HG02840 (cell line): ENCODE results near the gene BTRC.
"Not testable (repeated sequence)": the region's sequence is repeated elsewhere in the genome, so short reads cannot be mapped to it uniquely, and the experiment has no call there.

Source experiments
- ATAC-seq: cut with Tn5 transposase; IDR thresholded peaks from one replicate; pipeline ENCODE4 v1.9.1; 2021; ENCODE audit warnings: mild to moderate bottlenecking, moderate library complexity, moderate number of reproducible peaks; ENCODE audit not compliant: unreplicated experiment, low FRiP score

The BTRC gene

DNA sequence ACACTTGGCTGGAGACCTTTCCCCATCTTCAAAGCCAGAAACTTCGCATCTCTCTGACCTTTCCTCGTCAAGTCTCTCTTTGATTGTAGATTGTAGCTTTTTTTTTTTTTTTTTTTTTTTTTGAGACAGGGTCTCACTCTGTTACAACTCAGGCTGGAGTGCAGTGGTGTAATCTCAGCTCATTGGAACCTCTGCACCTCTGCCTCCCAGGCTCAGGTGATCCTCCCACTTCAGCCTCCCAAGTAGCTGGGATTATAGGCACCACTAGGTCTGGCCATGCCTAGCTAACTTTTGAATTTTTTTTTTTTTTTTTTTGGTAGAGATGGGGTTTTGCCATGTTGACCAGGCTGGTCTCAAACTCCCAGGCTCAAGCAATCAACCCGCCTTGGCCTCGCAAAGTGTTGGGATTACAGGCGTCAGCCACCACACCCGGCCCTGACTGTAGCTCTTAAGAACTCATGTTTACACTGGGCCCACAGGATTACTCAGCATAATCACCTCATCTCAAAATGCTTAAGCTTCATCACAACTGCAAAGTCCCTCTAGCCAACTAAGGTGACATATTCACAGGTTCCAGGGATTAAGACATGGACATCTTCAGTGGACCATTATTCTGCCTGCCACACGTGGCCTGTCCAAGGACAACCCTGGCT lies 222.4 kb downstream of the BTRC start:
- no peak for ATAC-seq

DNA sequence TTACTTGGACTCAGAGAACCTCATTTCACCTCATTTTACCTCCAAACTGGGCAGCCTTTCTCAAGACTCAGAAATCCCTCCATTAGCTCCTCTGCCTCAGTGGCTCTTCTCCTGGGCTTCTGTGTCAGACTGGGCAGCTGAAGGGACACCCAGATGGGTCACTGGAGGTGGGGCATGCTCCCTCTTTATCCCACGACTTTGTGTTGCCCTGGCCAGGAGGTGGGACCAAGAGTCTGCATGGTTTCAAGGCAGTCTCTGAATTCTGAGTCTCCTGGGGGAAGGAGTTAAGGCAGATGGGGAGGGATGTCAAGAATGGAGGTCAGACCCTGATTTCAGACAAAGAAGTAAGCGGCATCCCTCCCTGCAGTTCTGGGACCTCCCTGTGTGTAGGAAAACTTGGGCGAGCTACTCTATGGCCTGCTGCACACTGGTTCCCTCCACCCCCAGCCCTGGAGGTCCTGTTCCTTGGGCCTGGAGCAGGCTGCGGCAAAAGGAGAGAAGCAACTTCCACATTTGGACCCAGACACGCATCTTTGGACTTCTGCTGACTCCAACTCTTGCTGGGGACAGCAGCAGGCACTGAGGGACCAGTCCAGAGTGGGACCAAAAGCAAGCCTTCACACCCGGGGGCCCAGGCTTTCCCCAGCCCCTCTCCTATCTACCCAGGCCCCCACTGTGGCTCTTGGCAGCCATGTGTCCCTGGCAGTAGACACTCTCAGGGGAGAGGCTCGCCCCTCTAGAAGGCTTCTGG lies 223.3 kb downstream of the BTRC start:
- no peak for ATAC-seq

DNA sequence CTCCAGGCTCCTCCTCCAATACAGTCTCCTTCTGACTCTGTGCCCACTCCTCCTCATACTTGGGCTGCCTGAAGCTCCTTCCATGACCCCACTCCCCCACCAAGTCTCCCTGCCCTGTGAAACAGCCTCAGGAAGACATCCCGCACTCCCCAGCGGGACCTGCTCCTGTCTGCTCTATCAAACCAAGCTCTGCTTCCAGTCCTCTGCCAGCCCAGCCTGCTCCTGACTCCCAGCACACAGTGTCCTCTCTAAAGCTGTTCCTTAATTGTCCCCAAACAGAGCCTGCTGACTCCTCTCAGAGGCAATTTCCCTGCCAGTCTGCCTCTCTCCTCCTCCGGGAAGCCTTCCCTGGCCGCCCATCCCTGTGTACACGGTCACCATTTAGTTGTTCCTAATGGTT lies 224.2 kb downstream of the BTRC start:
- no peak for ATAC-seq

GRCh38 chr10:101578803-101579515 lies 225.0 kb downstream of the BTRC start:
- ATAC-seq: no peak

GRCh38 chr10:101579516-101579870 lies 225.5 kb downstream of the BTRC start:
- ATAC-seq: no peak

DNA sequence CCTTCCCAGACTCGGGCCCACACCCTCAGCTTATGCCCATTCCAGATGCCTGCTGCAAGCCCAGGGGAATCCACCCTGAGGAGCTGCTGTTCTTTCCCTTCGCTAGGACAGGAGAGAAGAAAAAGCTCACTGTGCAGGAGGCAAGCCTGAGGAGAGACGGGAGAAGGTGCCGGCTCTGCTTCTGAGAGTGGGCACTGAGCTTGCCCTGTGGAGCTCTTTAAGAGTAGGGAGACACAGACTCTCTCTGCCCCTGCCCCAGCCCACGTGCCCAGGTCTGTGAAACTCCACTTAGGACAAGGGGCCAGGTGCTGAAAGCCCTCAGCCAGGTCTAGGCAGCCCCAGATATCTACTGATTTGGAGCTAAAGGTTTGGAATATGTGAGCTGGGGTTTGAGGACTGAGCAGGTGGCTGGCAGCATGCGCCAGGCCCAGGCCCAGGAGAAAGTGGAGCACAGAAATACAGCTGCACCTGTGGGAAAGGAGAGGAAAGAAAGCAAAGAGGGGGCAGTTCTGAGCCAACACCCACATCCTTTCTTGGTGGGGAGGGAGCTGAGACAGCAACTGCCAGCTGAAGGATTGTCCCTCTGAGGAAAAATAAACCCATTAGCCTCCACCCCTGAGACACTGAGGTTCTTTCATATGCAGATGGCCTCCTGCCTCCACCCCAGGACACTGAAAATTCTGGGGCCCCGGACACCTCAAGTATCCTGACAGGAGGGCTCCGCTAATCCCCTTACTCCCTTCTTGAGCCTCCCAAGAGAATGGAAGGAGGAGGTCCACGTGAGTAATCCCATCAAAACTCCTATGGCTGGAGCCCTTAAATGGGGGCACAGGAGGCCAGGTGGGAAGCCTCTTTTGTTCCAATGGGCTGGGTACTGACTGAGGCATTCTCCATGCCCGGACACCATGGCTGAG lies 226.8 kb downstream of the BTRC start:
- no peak for ATAC-seq

DNA sequence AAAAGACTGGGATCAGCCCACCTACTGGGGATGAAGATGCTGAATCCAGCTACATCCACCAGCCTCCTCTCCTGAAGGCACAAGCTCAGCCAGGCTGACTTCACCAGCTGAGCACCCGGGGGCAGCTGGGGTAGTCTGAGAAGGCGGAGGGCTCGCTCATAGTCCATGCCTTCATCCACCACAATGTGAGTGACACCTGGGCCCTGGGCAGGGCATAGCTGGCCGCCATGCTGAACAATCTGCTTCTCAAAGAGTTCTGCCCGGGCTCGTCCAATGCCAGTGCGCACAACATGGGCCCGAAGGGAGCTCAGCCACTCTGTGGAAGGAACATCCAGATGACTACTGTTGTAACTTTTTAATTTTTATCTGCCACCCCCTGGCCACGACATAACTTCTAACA lies 231.9 kb downstream of the BTRC start:
- no peak for ATAC-seq

DNA sequence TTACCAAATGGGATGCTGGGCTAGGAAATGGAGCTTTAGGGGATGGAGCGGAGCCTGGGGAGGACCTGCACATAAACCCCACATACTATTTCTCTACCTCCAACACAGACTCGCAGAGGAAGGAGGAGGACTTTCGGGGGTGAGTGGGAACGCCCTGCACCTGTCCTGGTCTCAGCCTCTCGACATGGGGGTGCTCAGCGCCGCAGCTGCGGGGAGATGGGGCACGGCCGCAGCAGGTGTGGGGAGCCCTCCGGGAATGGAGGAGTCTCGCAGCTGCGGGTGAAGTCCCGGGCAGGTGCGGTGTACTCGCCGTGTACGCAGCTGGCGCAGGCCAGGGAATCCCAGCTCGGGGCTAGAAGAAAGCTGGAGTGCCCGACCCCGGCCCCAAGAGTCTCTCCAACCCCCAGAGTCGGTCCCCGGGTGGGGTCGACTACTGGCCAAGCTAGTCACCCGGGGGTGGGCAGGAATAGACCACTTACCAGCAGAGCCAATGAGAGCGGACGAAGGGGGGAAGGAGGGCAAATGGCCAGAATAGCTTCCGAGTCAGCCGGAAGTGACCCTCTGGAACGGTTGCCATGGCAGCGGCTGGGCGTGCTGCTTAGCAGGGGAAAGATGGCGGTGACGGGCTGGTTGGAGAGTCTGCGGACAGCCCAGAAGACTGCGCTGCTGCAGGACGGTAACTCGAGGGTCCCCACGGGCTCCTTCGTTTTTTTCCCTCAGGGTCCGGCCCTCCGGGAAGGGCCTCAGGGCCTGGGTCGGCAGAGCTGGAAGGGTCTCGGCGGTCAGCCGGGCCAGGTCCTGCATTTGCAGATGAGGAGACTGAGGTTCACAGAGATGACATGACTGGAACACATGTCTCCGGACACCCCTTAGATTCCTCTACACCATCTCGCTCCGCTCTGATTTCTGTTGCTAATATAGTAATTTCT lies 234.0 kb downstream of the BTRC start, which contains the start of the genes DPCD and POLL:
DPCD (plus strand) TSS at position 597 of the 929 bp plus-strand sequence; CDS start at position 613, 16 bp downstream.
POLL (minus strand) TSS at position 533 of the 929 bp plus-strand sequence. CDS start 897 bp downstream, outside the sequence.
- ATAC-seq: peak; percentile 94

GRCh38 chr10:101588879-101589278 lies 234.9 kb downstream of the BTRC start:
- no peak for ATAC-seq

- not testable (repeated sequence) for ATAC-seq
These were observed 239.4 kb downstream of the BTRC start for GRCh38 chr10:101593331-101593730.

DNA sequence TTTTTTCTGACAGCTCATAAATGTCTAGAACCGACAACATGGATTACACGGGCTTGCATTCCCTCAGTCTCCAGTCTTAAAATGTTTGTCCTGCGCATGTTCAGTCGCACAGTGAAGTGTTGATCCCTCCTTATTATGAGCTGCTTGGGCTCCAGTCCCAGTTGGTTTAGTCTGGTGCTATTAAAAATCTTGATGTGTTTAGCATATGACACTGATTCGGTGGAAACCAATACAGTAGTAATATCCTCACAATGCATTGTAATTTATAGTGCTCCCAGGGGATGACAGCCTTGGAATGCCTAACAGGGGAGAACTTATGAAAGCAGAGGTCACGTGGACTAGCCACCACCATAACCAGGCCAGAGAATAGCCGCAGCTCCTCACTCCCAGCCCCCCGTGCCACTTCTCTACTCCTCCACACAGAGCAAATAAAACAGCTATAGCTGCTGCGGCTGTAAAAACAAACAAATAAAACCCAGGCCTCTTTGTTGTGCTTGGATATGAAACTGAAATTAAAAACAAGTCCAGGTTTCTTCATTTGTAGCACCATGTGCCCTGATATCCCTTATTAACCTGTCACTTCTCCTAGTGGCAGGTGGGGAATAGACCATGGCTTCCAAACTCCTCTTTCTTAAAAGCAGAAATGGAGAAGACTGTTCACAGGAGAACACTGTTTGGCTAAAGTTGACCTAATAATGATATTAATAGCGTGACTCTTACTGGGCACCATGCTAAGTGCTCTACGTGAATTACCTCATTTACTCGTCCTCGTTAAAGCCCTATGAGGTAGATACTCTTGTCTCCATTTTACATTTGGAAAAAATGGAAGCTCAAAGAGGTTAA lies 241.8 kb downstream of the BTRC start:
- no peak for ATAC-seq

- no peak for ATAC-seq
These were observed 243.3 kb downstream of the BTRC start for GRCh38 chr10:101597091-101597900.

- no peak for ATAC-seq
These were observed 247.6 kb downstream of the BTRC start for GRCh38 chr10:101601541-101601940.

DNA sequence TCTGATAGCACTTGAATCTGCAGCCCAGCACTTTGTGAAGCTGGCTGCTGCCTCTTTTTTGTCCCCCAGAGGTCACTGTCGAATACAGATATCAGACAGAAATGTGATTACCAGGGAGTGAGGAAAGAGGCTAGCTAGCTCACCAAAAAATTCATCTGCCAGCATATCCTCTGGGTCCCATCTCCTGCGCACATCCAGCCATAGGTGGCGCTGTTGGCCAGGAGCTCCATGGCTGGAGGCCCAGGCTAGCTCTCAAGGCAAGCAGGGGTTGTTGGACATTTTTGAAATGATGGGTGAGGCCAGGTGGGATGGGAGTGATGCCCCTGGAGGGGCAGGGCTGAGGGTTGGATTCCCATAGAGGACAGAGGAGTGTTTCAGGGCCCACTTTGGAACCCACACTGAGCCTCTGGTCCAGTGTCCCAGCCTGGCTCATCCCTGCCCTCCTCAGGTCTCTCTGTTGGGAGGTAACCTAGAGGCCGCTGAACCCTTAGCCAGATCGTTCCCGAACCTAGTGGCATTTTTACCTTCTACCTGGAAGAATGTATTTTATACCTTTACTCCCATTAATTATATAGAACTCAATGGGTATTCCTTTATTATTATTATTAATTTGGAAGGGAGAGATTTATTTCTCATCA lies 248.9 kb downstream of the BTRC start:
- ATAC-seq: no peak
